Measurements from ENCODE around the gene RUSC1.
"Not testable (repeated sequence)": the region's sequence is repeated elsewhere in the genome, so short reads cannot be mapped to it uniquely, and the experiment has no call there.

The RUSC1 gene

DNA sequence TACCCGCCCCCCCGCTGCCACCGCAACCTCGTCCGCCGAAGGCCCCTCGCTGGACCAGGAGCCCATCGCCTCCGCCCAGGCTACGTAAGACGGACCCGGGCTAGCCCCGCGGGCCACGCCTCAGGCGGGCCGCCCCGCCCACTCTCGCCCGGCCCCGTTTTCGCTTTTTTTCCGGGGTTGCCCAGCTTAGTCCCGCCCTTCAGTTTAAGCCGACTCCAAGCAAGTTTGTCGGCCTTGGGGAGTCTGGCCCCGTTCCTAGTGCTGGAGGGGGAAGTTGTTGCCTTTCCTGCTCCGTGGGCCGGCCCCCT is 3.0 kb downstream of the RUSC1 start:
- peak; percentile 88 for DNase-seq

DNA sequence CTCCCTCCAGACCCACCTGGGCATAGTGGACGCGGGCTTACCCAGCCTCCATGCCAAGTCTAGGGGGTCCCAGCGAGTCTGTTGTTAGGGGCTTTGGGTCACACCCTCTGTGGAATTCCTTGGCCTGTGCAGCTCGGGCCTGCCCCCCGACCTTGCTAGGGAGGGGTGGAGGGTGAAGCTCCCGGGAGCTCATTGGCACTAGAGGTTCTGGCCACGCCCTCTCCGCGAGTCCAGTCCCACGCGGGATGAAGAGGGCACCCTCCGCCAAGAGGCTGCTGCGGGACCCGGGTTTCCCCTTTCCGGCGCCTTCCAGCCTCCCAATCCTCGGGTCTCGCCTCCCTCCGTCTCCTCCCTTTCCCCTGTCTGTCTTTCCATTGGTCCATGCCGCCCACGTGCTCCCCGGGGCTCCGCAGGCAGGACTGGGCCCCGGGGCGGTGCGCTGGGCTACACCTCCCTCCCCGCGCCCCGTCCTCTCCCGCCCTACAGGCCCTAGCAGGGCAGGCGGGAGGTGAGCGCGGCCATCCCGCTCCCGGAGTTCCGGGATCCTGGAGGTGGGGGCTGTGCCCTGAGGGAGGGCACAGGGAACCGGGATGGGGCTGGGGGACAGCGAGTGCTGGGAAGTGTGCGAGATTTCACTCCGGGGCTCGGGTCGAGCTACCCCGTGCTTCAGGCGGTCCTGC is 3.5 kb downstream of the RUSC1 start:
- DNase-seq = peak; percentile 91

DNA sequence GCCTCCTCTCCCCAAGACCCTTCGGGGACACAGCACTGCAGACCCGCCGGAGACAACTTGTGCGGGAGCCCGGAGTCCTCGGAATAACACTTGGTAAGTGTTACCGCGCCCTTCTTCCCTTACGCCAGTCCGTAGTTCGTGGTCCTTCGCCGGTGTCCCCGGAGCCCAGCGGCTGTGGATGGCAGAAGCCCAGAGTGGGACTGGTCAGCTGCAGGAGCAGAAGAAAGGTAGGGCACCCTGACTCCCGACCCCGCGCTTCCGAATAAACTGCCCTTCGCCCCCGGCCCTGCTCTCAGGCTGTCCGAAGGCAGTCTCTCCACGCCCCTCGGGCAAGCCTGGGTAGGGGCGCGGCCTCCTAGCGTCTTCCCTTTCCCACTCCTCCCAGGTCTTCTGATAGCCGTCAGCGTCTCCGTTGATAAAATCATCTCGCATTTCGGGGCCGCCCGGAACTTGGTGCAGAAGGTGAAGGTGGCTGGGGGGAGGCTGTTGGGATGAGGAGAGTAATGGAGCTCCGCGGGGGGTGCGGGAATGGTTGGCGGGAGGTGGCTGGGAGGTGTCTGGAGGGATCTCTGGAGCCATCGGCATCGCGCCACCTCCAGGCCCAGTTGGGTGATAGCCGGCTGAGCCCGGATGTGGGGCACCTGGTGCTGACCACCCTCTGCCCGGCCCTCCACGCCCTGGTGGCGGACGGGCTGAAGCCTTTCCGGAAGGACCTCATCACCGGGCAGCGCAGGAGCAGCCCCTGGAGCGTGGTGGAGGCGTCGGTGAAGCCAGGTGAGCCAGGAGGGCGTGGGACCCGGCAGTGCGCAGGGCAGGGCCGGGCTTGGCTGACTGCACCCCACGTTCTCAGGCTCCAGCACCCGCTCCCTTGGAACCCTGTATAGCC is 4.3 kb downstream of the RUSC1 start:
- no peak for DNase-seq

GRCh38 chr1:155325603-155325893 is 4.9 kb downstream of the RUSC1 start:
- no peak for DNase-seq

DNA sequence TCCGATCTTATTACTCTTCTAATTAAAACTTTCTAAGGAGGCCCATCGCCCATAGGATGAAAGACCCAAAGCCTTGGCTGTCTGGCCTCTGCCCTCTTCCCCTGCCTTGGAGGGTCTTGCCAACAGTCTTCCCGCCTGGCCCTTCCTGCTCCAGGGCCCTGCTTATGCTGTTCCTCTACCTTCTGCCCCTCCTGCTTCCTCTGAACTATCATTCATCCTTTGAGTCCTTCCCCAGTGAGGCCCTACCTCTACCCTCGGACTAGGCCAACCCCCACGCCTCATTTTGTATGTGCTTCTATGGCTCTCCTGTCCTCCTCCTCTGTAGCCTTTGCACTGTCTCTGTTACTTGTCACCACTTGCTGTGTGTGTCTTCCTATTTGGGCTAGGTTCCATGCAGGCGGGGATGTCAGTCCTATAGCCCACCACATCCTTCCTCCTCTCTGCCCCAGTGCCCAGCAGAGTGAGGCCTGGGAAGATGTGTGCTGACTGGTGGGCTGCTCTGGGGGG is 5.4 kb downstream of the RUSC1 start:
- no peak for DNase-seq

DNA sequence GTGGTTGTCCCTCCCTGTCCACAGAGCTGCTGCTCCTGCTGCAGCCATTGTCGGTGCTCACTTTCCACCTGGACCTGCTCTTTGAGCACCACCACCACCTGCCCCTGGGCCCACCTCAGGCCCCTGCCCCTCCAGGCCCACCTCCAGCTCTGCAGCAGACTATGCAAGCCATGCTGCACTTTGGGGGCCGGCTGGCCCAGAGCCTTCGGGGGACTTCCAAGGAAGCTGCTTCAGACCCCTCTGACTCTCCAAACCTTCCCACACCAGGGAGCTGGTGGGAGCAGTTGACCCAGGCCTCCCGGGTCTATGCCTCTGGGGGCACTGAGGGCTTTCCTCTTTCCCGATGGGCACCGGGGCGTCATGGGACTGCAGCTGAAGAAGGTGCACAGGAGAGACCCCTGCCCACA is 5.9 kb downstream of the RUSC1 start:
- DNase-seq = no peak

GRCh38 chr1:155327981-155328380 is 7.3 kb downstream of the RUSC1 start:
- no peak for DNase-seq

DNA sequence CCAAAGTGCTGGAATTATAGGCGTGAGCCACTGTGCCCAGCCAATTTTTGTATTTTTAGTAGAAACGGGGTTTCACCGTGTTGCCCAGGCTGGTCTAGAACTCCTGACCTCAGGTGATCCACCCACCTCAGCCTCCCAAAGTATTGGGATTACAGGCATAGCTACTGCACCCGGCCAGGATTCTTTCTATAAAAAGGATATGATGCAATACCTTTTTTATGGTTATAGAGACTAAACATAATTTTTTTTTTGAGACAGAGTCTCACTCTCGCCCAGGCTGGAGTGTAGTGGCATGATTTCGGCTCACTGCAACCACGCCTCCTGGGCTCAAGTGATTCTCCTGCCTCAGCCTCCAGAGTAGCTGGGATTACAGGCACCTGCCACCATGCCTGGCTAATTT is 8.2 kb downstream of the RUSC1 start:
- DNase-seq = not testable (repeated sequence)

DNA sequence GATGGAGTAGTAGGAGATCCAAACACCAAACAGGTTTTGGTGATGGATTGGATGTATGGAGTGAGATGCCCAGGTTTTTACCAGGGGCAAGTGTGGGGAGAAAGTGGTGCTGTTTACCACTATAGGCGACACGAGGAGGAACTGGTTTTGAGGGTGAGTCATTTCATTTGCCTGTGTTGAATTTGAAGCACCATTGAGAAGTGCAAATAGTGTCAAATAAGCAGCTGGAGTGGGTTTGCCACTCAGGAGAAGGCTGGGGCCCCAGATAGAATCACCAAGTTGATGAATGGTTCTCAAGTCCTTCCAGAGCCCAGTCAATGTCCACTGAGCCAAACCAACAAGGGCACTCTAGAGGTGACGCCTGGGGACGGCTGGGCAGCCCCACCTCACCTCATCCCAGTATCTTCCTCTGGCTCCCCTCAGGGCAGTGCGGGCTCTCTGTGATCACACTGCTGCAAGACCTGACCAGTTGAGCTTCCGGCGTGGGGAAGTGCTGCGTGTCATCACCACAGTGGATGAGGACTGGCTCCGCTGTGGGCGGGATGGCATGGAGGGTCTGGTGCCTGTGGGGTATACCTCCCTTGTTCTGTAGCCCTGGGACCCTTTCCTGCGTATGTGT is 9.4 kb downstream of the RUSC1 start:
- DNase-seq = no peak

DNA sequence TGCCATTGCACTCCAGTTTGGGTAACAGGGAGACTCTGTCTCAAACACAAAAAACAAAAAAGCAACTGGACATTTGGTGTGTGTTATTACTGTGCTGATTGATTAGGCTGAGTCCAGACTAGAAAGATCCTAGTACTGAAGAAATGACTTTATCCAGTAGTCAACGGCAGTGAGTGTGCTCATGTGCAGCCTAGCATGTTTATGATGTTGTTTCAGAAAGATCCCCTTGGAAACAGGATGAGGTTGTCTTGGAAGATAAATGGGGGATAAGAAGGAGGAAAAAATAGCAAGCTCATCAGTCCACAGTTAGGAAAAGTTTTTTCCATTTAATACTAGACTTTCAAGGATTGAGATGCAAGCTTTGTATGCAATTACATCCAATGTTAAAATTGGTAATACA is 14.3 kb downstream of the RUSC1 start:
- no peak for DNase-seq

DNA sequence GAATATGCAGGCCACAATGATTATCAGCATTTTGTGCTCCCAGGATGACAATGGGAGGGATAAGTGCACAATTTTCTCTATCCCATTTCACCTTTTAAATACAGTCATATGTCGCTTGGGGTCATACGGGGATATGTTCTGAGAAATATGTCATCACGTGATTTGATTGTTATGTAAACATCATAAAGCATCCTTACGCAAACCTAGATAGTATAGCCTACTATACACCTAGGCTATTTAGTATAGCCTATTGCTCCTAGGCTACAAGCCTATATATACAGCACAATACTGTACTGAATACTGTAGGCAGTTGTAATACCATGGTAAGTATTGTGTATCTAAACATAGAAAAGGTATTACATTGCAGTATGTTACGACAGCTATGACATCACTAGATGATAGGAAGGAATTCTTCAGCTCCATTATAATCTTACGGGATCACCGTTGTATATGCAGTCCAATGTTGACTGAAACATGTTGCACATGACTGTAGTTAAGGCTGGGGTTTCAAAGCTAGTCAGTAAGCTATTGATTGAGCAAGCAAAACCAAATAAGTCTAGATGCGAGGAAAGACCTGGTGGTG is 18.9 kb downstream of the RUSC1 start:
- DNase-seq = no peak

DNA sequence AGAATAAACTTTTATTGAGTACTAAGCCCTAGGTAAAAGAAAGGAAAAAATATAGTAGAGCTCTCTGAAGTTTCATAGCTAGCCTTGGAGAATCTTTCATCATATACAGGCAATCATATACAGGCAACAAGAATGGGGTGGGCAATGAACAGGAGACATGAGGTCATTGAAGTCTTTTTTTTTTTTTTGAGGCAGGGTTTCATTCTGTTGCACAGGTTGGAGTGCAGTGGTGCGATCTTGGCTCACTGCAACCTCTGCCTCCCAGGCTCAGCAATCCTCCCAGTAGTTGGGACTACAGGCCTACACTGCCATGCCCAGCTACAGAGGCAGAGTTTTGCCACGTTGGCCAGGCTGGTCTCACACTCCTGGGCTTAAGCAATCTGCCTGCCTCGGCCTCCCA is 22.1 kb downstream of the RUSC1 start:
- DNase-seq = no peak

GRCh38 chr1:155352631-155353030 is 31.9 kb downstream of the RUSC1 start:
- no peak for DNase-seq

- no peak for DNase-seq
Observed at GRCh38 chr1:155360051-155360450, 39.4 kb downstream of the RUSC1 start.

DNA sequence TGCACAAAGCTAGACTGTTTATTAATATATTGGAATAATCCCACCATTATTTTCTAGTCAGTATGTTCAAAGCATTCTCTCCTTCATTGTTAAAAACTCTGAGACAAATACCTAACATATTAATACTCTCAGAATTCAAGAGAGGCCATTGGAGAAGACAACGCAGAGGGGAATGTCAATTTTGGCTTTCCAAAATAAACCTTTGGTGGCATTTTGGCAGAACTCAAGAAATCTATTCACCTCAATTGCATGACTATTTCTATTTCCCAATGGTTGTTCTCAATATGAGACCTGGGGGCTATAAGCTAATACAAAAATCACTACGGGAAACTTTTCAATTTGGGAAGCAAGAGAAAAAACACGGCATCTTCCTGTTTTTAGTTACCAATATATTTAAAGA is 58.5 kb downstream of the RUSC1 start:
- no peak for DNase-seq

DNA sequence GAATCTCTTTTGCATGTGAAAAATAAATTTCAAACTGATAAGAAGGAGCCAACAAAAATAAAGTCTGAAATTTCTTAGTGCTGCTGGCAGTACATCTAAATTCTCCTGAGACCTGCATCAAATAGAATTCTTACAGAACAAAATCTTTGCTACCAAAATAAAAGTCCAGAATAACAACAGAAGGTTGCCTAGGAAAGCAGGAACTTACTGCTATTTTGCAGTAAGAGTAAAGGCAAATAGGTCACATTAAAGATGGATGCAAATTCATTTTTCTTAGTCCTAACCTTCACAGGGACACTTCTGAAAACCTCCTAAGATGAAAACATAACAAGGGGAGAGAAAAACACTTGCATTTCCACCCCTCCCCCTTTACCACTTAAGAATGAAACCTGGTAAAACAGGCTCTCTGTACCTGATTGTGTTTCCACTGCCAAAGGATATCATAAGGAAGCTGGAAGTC is 59.0 kb downstream of the RUSC1 start:
- DNase-seq = no peak

Data from CD4-positive, alpha-beta T cell treated with Interleukin-21 for 1 hour (primary cell).